HG03575 (cell line): ENCODE data around the gene DOCK9.

Source experiments
- ATAC-seq: cut with Tn5 transposase; IDR thresholded peaks from one replicate; pipeline ENCODE4 v1.9.1; 2021; ENCODE audit not compliant: unreplicated experiment, insufficient number of reproducible peaks, low FRiP score; ENCODE audit errors: extremely low read depth

Gene DOCK9

DNA sequence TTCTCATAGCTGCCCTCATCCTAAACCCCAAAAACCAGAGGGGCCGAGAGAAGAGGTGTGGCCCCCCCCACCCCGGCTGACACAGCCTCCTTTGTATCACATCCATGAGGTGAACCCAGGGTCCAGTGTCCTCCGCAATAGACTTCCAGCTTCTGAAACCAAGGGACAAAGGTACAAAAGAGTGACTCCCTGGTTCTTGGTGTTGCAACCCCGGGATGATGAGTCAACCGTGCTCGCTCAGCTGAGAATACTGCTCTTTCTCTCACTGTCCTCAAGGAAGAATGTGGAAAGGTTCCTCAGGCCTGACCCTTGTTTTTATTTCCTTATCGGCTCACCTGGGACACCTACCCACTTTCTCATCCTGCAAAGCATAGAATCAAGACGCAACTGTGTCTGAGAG, 230.9 kb downstream of the DOCK9 start:
- ATAC-seq: no peak
